ENCODE results near the gene DHRS7. TPM values are rescaled to one million over a fixed set of nuclear protein-coding genes. Genes with fewer than 3 reads are reported as not detected.

The DHRS7 gene
- total RNA-seq, 1 donor from 2014 or later = 29.5 TPM

DNA sequence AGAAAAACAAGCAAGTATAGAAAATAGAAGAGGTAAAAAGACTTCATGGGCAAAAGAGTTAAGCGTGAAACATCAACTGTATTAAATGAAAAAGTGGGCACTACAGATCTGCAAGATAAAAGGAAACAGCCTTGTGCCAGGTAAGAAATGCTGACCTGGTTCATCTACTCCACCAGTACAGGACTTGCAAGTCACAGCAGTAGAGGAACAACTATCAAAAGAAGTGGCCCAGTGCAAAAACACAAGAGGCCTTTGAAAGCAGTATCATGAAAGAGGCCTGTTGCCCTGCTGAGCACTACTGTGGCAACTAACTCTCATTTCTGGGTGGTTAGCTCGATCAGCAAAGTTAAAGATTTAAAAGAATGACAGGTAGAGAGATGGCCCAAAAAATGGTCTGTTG lies 10.5 kb downstream of the DHRS7 start:
- Histone ChIP-seq H3K36me3 (peaks cover 36% of the 10 kb centered on the region), H3K9me3 (replicated peaks) (no peaks in the 10 kb centered on the region), H3K27me3 (ENCODE audit: low read depth) (no peaks in the 10 kb centered on the region), H3K4me1 (peaks cover 46% of the 10 kb centered on the region), H3K27ac (replicated peaks) (peak overlapping the region; percentile 31), H3K4me3 (no peak overlapping the region)
- TF ChIP-seq, protein P1, sequence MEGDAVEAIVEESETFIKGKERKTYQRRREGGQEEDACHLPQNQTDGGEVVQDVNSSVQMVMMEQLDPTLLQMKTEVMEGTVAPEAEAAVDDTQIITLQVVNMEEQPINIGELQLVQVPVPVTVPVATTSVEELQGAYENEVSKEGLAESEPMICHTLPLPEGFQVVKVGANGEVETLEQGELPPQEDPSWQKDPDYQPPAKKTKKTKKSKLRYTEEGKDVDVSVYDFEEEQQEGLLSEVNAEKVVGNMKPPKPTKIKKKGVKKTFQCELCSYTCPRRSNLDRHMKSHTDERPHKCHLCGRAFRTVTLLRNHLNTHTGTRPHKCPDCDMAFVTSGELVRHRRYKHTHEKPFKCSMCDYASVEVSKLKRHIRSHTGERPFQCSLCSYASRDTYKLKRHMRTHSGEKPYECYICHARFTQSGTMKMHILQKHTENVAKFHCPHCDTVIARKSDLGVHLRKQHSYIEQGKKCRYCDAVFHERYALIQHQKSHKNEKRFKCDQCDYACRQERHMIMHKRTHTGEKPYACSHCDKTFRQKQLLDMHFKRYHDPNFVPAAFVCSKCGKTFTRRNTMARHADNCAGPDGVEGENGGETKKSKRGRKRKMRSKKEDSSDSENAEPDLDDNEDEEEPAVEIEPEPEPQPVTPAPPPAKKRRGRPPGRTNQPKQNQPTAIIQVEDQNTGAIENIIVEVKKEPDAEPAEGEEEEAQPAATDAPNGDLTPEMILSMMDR (IDR thresholded peaks at IDR 0.05; ENCODE audit: borderline replicate concordance) = no peak
- DNase-seq = no peak
- intact Hi-C loops (cut with micrococcal nuclease) = no loop called here

DNA sequence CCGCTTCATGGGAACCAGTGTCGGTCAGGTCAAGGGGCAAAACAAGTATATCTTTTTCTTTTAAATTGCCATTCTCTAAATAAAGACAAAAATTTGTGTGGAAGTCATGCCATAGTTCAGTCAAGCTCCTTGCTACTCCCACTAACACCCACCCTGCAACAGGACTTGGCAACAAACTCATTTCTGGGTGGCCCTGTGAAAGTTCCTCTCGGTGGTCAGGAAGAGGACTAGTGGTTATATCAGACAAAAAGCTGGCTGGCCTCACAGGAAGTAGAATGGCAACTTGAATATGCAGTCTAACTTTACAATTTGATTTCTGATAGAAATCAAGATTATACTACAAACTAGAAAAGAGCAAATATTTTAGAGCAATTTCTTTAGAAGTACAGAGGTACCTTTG lies 11.2 kb downstream of the DHRS7 start:
- Histone ChIP-seq H3K36me3 (peaks cover 43% of the 10 kb centered on the region), H3K27ac (replicated peaks) (peak overlapping the region; percentile 31)
- intact Hi-C loops (cut with micrococcal nuclease) = no loop called here

DNA sequence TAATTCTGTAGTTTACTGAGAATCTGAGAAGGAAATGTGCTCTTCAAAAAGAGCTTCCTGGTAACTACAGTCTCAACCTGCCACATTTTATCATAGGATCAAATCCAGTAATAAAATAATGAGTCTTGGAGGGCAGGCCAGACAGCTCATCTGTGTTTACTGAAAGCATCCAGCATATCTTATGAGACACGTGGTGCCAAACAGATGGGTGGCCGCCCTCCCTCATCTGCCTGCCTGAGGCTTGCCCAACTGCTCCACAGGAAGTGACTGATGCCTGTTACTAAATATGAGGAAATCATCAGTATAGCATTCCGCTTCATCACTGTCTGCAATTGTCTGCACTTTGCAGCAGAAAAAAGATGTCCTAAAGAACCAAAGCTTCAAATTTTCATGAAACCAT lies 13.5 kb downstream of the DHRS7 start:
- H3K27ac ChIP-seq (replicated peaks) = peak overlapping the region; percentile 42
- H3K36me3 ChIP-seq = peaks cover 60% of the 10 kb centered on the region
- no peaks in the 10 kb centered on the region for H3K27me3 ChIP-seq (ENCODE audit: low read depth)
- peak; percentile 62 for DNase-seq
- no peaks in the 10 kb centered on the region for H3K9me3 ChIP-seq (replicated peaks)
- H3K4me3 ChIP-seq = no peak overlapping the region
- intact Hi-C loops (cut with micrococcal nuclease) = no loop called here
- H3K4me1 ChIP-seq = peaks cover 34% of the 10 kb centered on the region
- TF ChIP-seq, protein P1 (IDR thresholded peaks at IDR 0.05; ENCODE audit: borderline replicate concordance) = no peak

More for the DNA sequence above, 11.2 kb downstream of the DHRS7 start:
- Histone ChIP-seq H3K9me3 (replicated peaks) (no peaks in the 10 kb centered on the region), H3K4me3 (no peak overlapping the region), H3K27me3 (ENCODE audit: low read depth) (no peaks in the 10 kb centered on the region), H3K4me1 (peaks cover 44% of the 10 kb centered on the region)
- TF ChIP-seq, protein P1 (IDR thresholded peaks at IDR 0.05; ENCODE audit: borderline replicate concordance) = no peak
- no peak for DNase-seq

DNA sequence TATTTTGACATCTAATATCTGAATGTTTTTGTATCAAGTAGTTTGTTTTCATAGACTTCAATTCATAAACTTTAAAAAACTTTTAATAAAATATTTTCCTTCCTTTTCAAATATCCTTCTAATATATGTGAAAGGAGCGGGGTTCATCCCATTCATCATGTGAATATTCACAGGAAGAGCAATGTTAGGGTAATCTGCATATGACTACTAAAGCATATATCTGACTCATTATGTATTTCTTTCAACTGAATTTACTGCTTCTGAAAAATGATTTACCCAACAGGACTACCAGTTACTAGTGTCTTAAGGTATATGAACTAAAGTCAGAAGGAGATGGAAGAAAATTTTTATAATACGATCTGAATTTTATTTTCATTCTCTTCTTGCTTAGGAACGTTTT lies 30.5 kb downstream of the DHRS7 start:
- no peaks in the 10 kb centered on the region for H3K9me3 ChIP-seq (replicated peaks)
- H3K27me3 ChIP-seq (ENCODE audit: low read depth) = no peaks in the 10 kb centered on the region
- TF ChIP-seq, protein P1 (IDR thresholded peaks at IDR 0.05; ENCODE audit: borderline replicate concordance) = no peak
- DNase-seq = no peak
- no peak overlapping the region for H3K27ac ChIP-seq (replicated peaks)
- H3K36me3 ChIP-seq = peaks cover 8% of the 10 kb centered on the region
- no peak overlapping the region for H3K4me3 ChIP-seq
- H3K4me1 ChIP-seq = no peaks in the 10 kb centered on the region
- intact Hi-C loops (cut with micrococcal nuclease) = no loop called here

DNA sequence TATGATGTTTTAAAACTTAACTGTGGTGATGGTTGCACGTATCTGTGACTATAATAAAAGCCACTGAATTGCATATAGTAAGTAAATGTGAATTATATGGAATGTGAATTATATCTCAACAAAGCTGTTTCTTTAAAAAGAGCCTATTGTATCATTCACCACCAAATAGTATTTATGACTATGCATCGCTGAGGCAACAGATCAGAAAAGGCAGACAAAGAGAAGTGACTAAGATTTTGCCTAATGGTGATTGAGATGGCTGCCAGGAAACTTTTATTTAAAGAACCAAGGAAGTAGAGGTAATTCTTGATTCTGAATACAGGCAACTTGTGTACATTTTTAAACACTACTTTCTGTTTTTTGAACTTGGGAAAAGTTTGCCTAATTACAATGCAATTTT lies 31.7 kb downstream of the DHRS7 start:
- peaks cover 17% of the 10 kb centered on the region for H3K36me3 ChIP-seq
- TF ChIP-seq, protein P1 (IDR thresholded peaks at IDR 0.05; ENCODE audit: borderline replicate concordance) = no peak
- no peaks in the 10 kb centered on the region for H3K4me1 ChIP-seq
- no peak overlapping the region for H3K4me3 ChIP-seq
- no peak for DNase-seq
- no peak overlapping the region for H3K27ac ChIP-seq (replicated peaks)
- H3K9me3 ChIP-seq (replicated peaks) = no peaks in the 10 kb centered on the region
- intact Hi-C loops (cut with micrococcal nuclease) = no loop called here
- H3K27me3 ChIP-seq (ENCODE audit: low read depth) = no peaks in the 10 kb centered on the region

DNA sequence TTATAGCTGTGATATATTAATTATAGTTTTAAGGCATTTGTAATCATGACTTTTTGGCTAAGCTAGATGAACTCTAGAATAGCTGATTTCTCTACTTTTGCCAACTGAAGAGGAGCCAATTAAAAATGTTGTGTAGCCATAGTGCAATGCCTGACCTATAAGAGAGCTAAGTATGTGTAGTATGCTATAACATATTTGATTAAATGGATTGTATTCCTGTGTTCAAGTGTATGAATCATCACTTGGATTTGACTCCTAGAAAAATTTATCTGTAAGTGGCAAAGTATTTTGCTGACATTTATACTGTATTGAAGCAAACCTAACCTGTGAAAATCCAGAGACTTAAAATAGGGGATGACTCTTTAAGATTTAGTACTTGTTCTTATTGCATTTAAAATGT lies 39.3 kb downstream of the DHRS7 start:
- Histone ChIP-seq H3K9me3 (replicated peaks) (no peaks in the 10 kb centered on the region), H3K27me3 (ENCODE audit: low read depth) (no peaks in the 10 kb centered on the region), H3K4me3 (no peak overlapping the region), H3K36me3 (peaks cover 84% of the 10 kb centered on the region), H3K4me1 (no peaks in the 10 kb centered on the region), H3K27ac (replicated peaks) (no peak overlapping the region)
- TF ChIP-seq, protein P1 (IDR thresholded peaks at IDR 0.05; ENCODE audit: borderline replicate concordance) = no peak
- intact Hi-C loops (cut with micrococcal nuclease) = no loop called here
- DNase-seq = no peak

All from left ventricle myocardium inferior (tissue), 1 donor.